Measurements from ENCODE around the gene CHST15.

CHST15 gene

GRCh38 chr10:124129471-124129870, 36.1 kb upstream of the CHST15 start:
- H3K4me3 ChIP-seq (ENCODE audit: low read depth in 1 of 2, low read length in 2 of 2) = no peak overlapping the region
- H3K4me1 ChIP-seq (ENCODE audit: insufficient read depth, low read length) = no peaks in the 10 kb centered on the region
- H3K27me3 ChIP-seq (ENCODE audit: control insufficient read depth in 1 of 2, insufficient read depth in 2 of 2, low read length in 2 of 2) = no peaks in the 10 kb centered on the region
- no peaks in the 10 kb centered on the region for H3K36me3 ChIP-seq (ENCODE audit: insufficient read depth, low read length)
- no peak overlapping the region for H3K27ac ChIP-seq (ENCODE audit: low read depth, low read length)
- H3K9ac ChIP-seq (ENCODE audit: low read length) = no peak overlapping the region
- no peaks in the 10 kb centered on the region for H3K9me3 ChIP-seq (ENCODE audit: low read length)

GRCh38 chr10:124128811-124129145, 35.4 kb upstream of the CHST15 start:
- H3K36me3 ChIP-seq (ENCODE audit: insufficient read depth, low read length) = no peaks in the 10 kb centered on the region
- H3K4me1 ChIP-seq (ENCODE audit: insufficient read depth, low read length) = no peaks in the 10 kb centered on the region
- H3K9ac ChIP-seq (ENCODE audit: low read length) = no peak overlapping the region
- no peaks in the 10 kb centered on the region for H3K27me3 ChIP-seq (ENCODE audit: control insufficient read depth in 1 of 2, insufficient read depth in 2 of 2, low read length in 2 of 2)
- H3K4me3 ChIP-seq (ENCODE audit: low read depth in 1 of 2, low read length in 2 of 2) = no peak overlapping the region
- no peaks in the 10 kb centered on the region for H3K9me3 ChIP-seq (ENCODE audit: low read length)
- no peak overlapping the region for H3K27ac ChIP-seq (ENCODE audit: low read depth, low read length)

- H3K36me3 ChIP-seq (ENCODE audit: insufficient read depth, low read length) = no peaks in the 10 kb centered on the region
- H3K27me3 ChIP-seq (ENCODE audit: control insufficient read depth in 1 of 2, insufficient read depth in 2 of 2, low read length in 2 of 2) = no peaks in the 10 kb centered on the region
- no peak overlapping the region for H3K4me3 ChIP-seq (ENCODE audit: low read depth in 1 of 2, low read length in 2 of 2)
- no peak overlapping the region for H3K27ac ChIP-seq (ENCODE audit: low read depth, low read length)
- no peaks in the 10 kb centered on the region for H3K9me3 ChIP-seq (ENCODE audit: low read length)
- H3K9ac ChIP-seq (ENCODE audit: low read length) = no peak overlapping the region
- H3K4me1 ChIP-seq (ENCODE audit: insufficient read depth, low read length) = no peaks in the 10 kb centered on the region
Observed at GRCh38 chr10:124127965-124128810, 34.8 kb upstream of the CHST15 start.

- no peak overlapping the region for H3K9ac ChIP-seq (ENCODE audit: low read length)
- H3K4me3 ChIP-seq (ENCODE audit: low read depth in 1 of 2, low read length in 2 of 2) = no peak overlapping the region
- no peaks in the 10 kb centered on the region for H3K27me3 ChIP-seq (ENCODE audit: control insufficient read depth in 1 of 2, insufficient read depth in 2 of 2, low read length in 2 of 2)
- no peaks in the 10 kb centered on the region for H3K36me3 ChIP-seq (ENCODE audit: insufficient read depth, low read length)
- no peaks in the 10 kb centered on the region for H3K4me1 ChIP-seq (ENCODE audit: insufficient read depth, low read length)
- H3K27ac ChIP-seq (ENCODE audit: low read depth, low read length) = no peak overlapping the region
- H3K9me3 ChIP-seq (ENCODE audit: low read length) = no peaks in the 10 kb centered on the region
Observed at GRCh38 chr10:124127563-124127962, 34.2 kb upstream of the CHST15 start.

- Histone ChIP-seq H3K36me3 (ENCODE audit: insufficient read depth, low read length) (no peaks in the 10 kb centered on the region), H3K4me3 (ENCODE audit: low read depth in 1 of 2, low read length in 2 of 2) (no peak overlapping the region), H3K9me3 (ENCODE audit: low read length) (no peaks in the 10 kb centered on the region), H3K27me3 (ENCODE audit: control insufficient read depth in 1 of 2, insufficient read depth in 2 of 2, low read length in 2 of 2) (no peaks in the 10 kb centered on the region), H3K4me1 (ENCODE audit: insufficient read depth, low read length) (no peaks in the 10 kb centered on the region), H3K27ac (ENCODE audit: low read depth, low read length) (no peak overlapping the region), H3K9ac (ENCODE audit: low read length) (no peak overlapping the region)
Observed at GRCh38 chr10:124126983-124127385, 33.6 kb upstream of the CHST15 start.

DNA sequence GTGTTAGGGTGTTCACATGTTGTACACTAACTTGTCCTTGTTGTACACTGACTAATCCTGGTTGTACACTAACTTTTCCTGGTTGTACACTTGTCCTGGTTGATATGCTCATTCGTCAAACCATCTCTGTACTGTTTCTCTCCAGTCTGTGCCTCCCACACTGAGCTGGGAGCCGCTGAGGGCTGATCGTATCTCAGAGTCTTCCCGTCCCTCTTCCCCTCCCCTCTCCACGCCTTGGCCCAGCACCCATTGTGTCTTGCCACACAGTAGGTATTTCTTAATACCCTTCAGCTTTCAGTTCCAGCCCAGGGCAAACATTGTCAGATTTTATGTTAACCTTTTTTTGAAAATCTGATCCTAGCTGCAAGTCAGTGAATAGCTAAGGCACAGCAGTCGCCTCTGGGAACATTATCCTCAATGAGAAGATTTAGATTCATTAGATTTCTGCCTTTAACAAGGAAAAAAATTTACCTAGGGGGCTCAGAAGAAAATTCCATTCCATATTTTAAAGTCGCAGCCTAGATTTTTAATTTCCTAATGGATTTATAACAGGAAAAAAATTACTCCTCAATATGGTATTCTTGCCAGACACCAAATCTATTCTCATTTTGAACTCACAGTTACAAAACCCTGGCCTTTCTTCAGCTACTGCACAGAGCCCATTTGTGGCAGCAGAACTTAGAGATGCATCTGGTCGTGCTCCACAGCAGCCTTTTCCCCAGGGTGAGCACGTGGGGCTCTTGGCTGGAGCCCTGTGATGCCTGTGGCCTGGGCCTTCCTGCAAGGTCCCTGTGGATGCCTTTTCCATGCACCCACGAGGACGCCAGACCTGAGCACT, 33.0 kb upstream of the CHST15 start:
- H3K4me1 ChIP-seq (ENCODE audit: insufficient read depth, low read length) = no peaks in the 10 kb centered on the region
- H3K9ac ChIP-seq (ENCODE audit: low read length) = no peak overlapping the region
- H3K9me3 ChIP-seq (ENCODE audit: low read length) = no peaks in the 10 kb centered on the region
- H3K27me3 ChIP-seq (ENCODE audit: control insufficient read depth in 1 of 2, insufficient read depth in 2 of 2, low read length in 2 of 2) = no peaks in the 10 kb centered on the region
- H3K36me3 ChIP-seq (ENCODE audit: insufficient read depth, low read length) = no peaks in the 10 kb centered on the region
- no peak overlapping the region for H3K27ac ChIP-seq (ENCODE audit: low read depth, low read length)
- no peak overlapping the region for H3K4me3 ChIP-seq (ENCODE audit: low read depth in 1 of 2, low read length in 2 of 2)

- Histone ChIP-seq H3K9me3 (ENCODE audit: low read length) (no peaks in the 10 kb centered on the region), H3K27me3 (ENCODE audit: control insufficient read depth in 1 of 2, insufficient read depth in 2 of 2, low read length in 2 of 2) (no peaks in the 10 kb centered on the region), H3K9ac (ENCODE audit: low read length) (no peak overlapping the region), H3K4me1 (ENCODE audit: insufficient read depth, low read length) (no peaks in the 10 kb centered on the region), H3K27ac (ENCODE audit: low read depth, low read length) (no peak overlapping the region), H3K4me3 (ENCODE audit: low read depth in 1 of 2, low read length in 2 of 2) (no peak overlapping the region), H3K36me3 (ENCODE audit: insufficient read depth, low read length) (no peaks in the 10 kb centered on the region)
Observed at GRCh38 chr10:124125305-124126116, 32.1 kb upstream of the CHST15 start.

DNA sequence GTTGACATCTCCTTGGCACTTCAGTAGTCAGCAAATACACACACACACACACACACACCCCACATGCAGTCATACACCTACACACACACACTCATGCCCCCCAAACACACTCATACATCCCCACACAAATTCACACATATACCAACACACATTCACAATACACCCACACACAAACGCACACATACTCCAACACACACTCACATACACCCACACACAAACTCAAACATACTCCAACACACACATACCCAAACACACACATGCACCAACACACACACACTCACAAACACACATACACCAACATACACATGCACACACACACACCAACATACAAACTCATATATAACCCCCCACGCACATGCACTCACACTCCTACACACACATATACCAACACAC, 31.4 kb upstream of the CHST15 start:
- no peak overlapping the region for H3K27ac ChIP-seq (ENCODE audit: low read depth, low read length)
- H3K9me3 ChIP-seq (ENCODE audit: low read length) = no peaks in the 10 kb centered on the region
- no peaks in the 10 kb centered on the region for H3K27me3 ChIP-seq (ENCODE audit: control insufficient read depth in 1 of 2, insufficient read depth in 2 of 2, low read length in 2 of 2)
- H3K9ac ChIP-seq (ENCODE audit: low read length) = no peak overlapping the region
- no peaks in the 10 kb centered on the region for H3K36me3 ChIP-seq (ENCODE audit: insufficient read depth, low read length)
- no peak overlapping the region for H3K4me3 ChIP-seq (ENCODE audit: low read depth in 1 of 2, low read length in 2 of 2)
- H3K4me1 ChIP-seq (ENCODE audit: insufficient read depth, low read length) = no peaks in the 10 kb centered on the region

DNA sequence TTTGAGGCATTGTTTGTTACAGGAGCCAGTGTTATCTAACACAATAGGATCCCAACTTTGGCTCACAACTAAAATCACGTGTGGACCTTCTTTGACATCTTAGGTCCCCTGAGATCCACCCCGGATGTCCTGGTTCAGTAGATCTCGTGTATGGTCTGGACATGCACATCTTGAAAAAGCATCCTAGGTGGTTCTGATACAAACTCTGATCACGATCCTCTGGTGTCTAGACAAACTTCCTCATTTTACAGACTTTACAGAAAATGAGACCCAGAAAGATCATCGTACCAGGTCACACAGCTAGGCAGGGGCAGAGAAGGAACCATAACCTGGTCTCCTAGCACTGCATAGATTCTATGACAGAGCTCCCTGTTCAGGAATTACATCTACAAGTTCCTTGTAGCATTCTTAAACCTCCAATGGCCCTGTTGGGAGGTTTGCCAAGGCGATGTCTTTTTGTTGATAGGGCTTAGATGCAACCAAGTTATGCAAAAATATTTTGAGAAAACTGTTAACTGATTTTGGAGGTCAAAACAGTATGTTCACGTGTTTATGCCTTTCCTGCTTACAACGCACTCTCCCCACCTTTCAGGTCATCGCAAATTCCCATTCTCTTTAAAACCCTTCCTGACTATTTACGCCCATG, 30.8 kb upstream of the CHST15 start:
- Histone ChIP-seq H3K4me3 (ENCODE audit: low read depth in 1 of 2, low read length in 2 of 2) (no peak overlapping the region), H3K4me1 (ENCODE audit: insufficient read depth, low read length) (no peaks in the 10 kb centered on the region), H3K27me3 (ENCODE audit: control insufficient read depth in 1 of 2, insufficient read depth in 2 of 2, low read length in 2 of 2) (no peaks in the 10 kb centered on the region), H3K27ac (ENCODE audit: low read depth, low read length) (no peak overlapping the region), H3K9me3 (ENCODE audit: low read length) (no peaks in the 10 kb centered on the region), H3K9ac (ENCODE audit: low read length) (no peak overlapping the region), H3K36me3 (ENCODE audit: insufficient read depth, low read length) (no peaks in the 10 kb centered on the region)

DNA sequence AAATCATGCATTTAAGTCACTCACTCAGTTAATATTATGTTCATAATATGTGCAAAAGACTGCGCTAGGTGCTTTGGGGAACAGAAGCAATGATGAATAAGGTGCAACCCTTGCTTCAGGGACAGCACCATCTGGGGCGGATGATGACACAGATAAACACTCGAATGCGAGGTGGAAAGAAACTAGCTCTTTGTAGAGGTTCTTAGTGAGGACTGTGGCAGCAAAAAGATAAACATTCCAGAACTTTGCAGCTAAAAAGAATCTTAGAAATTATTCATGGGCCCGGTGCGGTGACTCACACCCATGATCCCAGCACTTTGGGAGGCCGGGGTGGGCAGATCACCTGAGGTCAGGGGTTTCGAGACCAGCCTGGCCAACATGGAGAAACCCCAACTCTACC, 29.8 kb upstream of the CHST15 start:
- Histone ChIP-seq H3K4me1 (ENCODE audit: insufficient read depth, low read length) (no peaks in the 10 kb centered on the region), H3K27me3 (ENCODE audit: control insufficient read depth in 1 of 2, insufficient read depth in 2 of 2, low read length in 2 of 2) (no peaks in the 10 kb centered on the region), H3K36me3 (ENCODE audit: insufficient read depth, low read length) (no peaks in the 10 kb centered on the region), H3K4me3 (ENCODE audit: low read depth in 1 of 2, low read length in 2 of 2) (no peak overlapping the region), H3K9me3 (ENCODE audit: low read length) (no peaks in the 10 kb centered on the region), H3K9ac (ENCODE audit: low read length) (no peak overlapping the region), H3K27ac (ENCODE audit: low read depth, low read length) (no peak overlapping the region)

GRCh38 chr10:124122211-124122610, 28.8 kb upstream of the CHST15 start:
- Histone ChIP-seq H3K9me3 (ENCODE audit: low read length) (no peaks in the 10 kb centered on the region), H3K27me3 (ENCODE audit: control insufficient read depth in 1 of 2, insufficient read depth in 2 of 2, low read length in 2 of 2) (no peaks in the 10 kb centered on the region), H3K4me1 (ENCODE audit: insufficient read depth, low read length) (no peaks in the 10 kb centered on the region), H3K9ac (ENCODE audit: low read length) (no peak overlapping the region), H3K27ac (ENCODE audit: low read depth, low read length) (no peak overlapping the region), H3K36me3 (ENCODE audit: insufficient read depth, low read length) (no peaks in the 10 kb centered on the region), H3K4me3 (ENCODE audit: low read depth in 1 of 2, low read length in 2 of 2) (no peak overlapping the region)

All from muscle layer of colon (tissue), 2 donors.